CD4-positive, alpha-beta T cell treated with Interleukin-10 for 1 hour (primary cell): ENCODE results near the gene TAX1BP1.
"Not testable (repeated sequence)": the region's sequence is repeated elsewhere in the genome, so short reads cannot be mapped to it uniquely, and the experiment has no call there.

Experiments used
- DNase-seq: peaks from one replicate; pipeline ENCODE4 v3.0.0-alpha.2; 2020

TAX1BP1 gene

GRCh38 chr7:27739301-27739908 is 557 bp upstream of the TAX1BP1 start:
- DNase-seq, result no peak

- peak; percentile 89 for DNase-seq
These were observed 606 bp downstream of the TAX1BP1 start for GRCh38 chr7:27740449-27741086.

- DNase-seq, result not testable (repeated sequence)
These were observed 2.2 kb downstream of the TAX1BP1 start for GRCh38 chr7:27742091-27742710.

GRCh38 chr7:27745064-27745583 is 5.2 kb downstream of the TAX1BP1 start:
- peak; percentile 18 for DNase-seq

DNA sequence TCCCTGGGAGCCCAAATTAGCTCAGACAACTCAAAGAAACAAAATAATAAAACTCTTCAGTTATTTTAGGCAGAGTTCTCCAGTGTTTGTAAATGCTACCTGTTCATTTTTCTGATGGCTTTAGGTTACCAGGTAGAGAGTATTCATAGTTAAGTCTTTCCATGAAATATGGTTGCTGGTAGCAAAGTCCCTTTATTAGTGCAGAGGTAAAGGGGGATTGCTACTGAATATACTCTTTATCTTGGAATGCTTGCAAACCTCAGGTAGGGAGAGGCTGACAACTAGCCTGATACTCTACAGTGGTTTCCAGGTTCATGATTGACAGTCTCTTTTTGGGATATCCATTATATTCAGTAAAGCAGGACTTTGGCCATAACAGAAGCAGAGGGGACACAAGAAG is 6.5 kb downstream of the TAX1BP1 start:
- DNase-seq, result no peak

- DNase-seq, result no peak
These were observed 7.0 kb downstream of the TAX1BP1 start for GRCh38 chr7:27746978-27747377.

GRCh38 chr7:27747589-27748368 is 7.8 kb downstream of the TAX1BP1 start:
- no peak for DNase-seq

DNA sequence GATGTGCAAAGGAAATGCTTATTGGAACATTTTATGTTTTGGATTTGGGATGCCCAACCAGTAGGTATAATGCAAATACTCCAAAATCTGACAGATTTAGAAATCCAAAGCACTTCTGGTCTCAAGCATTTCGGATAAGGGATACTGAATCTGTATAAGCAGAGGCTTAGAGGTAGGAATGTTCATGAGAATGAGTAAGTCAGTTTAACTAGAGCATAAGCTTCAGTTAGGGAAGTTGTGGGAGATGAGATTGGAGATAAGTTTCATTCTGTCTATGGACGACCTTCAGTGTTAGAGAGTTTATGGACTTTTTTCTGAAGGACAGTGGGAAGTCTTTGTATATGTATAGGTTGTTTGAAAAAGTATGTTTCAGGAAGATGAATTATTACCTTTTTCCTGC is 10.4 kb downstream of the TAX1BP1 start:
- no peak for DNase-seq

DNA sequence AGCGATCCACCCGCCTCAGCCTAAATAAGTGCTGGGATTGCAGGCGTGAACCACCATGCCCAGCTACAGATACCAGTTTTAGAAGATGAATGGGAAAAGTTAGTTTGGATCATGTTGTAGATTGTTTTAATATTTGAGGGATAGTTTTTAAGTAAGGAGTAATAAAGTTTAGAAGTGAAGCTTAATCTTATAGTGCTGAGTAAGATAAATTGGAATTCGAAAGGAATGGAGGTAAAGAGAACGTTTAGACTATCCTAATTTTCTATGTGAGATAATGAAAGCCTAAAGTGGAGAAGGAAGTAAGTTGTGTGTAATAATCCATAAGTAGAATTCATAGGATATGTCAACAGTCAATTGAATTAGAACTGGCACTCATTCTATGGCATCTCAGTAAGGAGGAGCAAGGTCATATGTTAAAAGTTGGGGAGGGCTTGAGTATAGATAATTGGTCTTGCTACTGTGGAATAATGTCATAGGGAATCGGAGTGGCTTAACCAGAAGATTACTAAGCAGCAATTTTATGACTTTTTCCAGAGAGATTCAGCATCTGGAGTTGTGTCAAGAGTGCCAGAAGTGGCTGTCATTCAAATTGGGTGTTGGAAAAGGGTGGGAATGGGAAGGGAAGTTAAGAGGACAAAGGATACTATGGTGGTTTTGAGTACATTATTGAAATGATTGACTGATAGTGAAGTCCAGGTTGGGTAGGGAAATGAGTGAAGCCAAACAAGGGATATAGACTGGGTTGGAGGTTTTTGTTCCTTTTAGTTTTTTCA is 12.1 kb downstream of the TAX1BP1 start:
- no peak for DNase-seq

GRCh38 chr7:27753863-27754262 is 13.9 kb downstream of the TAX1BP1 start:
- DNase-seq, result no peak

DNA sequence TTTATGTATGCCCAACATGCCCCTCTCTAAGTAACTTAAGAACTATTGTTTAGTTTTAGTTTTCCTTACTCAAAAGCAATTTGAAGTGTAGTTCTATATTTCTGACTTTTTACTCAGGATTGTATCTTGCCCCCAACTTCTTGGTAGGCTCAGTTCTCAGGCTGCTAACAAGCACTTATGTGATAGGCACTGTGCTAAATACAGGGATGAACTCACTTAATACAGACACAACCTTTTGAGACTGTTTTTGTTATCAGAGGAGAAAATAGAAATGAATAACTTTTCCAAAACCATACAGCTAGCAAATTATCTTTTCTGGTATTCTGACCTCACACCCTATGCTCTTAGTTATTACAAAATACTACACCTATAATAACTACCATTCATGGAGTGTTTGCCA is 16.3 kb downstream of the TAX1BP1 start:
- no peak for DNase-seq

GRCh38 chr7:27759491-27759890 is 19.5 kb downstream of the TAX1BP1 start:
- no peak for DNase-seq

DNA sequence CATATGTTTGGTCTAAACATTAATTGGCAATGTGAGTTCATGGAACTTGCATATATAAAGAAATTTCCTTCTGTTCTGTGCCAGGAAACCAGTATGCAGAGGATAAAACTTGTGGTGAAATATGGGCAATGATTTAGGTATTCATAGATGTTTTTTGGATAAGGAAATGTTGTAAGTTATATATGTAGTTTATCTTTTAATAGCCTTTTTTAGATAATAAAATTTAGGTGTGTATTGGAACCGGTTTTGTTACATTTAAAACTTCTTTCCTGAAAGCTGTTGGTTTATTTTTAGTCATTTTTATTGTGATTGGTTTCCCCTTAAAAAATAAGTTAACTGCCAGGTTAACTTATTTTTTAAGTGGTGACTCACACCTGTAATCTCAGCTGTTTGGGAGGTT is 22.1 kb downstream of the TAX1BP1 start:
- no peak for DNase-seq

DNA sequence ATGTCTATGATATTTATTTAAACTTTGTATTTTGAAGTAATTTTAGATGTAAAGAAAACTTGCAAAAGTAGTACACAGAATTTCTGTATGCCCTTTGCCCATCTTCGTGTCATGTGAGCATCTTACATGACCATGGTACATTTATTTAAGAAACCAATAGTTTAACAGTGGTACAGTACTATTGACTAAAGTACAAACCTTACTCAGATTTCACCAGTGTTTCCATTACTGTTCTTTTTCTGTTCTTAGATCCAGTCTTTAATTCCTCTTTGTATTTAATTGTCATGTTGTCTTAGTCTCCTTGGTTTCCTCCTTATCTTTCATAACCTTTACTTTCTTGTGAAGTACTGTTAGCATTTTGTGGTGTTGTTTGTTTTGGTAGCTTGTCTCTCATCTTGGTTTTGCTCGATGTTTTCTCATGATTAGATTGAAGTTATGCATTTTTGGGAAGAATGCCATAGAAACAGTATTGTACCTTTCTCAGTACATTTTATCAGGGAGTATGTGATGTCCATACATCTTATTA is 24.1 kb downstream of the TAX1BP1 start:
- DNase-seq, result no peak

GRCh38 chr7:27765841-27766240 is 25.9 kb downstream of the TAX1BP1 start:
- no peak for DNase-seq

GRCh38 chr7:27767374-27767773 is 27.4 kb downstream of the TAX1BP1 start:
- DNase-seq, result no peak

GRCh38 chr7:27771111-27771510 is 31.1 kb downstream of the TAX1BP1 start:
- DNase-seq, result no peak

DNA sequence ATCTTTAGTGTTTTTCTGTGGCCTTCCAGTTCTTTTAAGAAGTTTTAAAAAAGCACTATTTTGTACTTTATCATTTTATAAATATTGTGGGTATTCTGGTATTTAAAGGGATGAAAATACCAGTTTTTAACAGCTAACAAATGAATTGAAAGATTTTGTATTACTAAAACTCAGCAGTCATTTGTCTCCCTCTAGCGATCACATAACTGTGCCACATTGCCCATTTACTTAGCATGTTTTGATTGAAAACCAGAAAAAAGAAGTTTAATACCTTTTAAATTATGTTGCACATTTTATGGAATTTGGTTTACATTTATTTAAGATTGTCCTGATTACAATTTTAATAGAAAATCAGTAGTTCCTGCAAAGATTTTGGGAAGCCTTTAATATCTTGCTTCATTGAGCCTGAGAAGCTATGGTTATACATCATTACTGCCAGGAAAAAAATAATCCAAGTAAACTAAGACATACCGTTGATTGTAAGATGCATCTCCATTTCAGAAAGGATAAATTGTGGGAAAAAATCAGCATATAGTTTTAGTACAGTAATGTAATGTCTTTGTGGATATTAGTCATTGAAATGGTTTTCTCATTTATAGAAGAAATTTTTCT is 34.9 kb downstream of the TAX1BP1 start:
- peak; percentile 25 for DNase-seq

DNA sequence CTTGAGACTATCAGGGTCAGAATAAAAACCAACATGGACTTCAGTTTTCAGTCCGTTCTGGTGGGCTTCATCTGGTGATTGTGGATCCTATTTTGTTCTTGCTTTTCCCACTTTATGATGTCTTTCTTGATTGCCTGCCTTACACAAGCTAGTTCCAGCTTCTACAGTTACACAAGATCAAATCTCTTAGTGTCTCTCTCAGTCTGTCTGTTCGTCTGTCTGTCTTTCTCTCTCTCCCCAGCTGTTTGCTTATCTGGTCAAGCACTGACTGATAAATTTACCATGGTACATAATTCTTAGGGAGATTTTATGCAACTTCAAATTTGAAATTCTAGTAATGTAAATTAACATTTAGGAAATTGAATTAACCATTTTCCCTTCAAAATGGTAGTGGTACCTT is 35.8 kb downstream of the TAX1BP1 start:
- DNase-seq, result no peak

DNA sequence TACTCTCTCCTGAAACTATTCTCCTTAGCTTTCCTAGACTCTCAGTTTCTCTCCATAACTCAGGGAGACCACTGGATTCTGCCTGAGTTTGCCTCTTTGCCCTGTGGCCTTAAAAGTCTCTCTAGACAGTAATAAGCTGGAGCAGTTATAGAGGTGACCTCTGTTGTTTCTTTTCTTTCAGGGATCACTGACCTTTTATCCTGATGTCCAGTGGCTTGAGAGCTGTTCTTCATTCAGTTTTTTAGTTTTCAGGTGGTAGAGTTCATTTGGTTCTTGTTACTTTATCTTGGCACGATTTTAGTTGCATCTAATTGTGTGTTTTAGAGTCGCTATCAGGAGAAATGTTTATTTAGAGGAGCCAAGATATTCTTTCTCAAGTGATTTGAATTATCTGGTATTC is 37.7 kb downstream of the TAX1BP1 start:
- no peak for DNase-seq

DNA sequence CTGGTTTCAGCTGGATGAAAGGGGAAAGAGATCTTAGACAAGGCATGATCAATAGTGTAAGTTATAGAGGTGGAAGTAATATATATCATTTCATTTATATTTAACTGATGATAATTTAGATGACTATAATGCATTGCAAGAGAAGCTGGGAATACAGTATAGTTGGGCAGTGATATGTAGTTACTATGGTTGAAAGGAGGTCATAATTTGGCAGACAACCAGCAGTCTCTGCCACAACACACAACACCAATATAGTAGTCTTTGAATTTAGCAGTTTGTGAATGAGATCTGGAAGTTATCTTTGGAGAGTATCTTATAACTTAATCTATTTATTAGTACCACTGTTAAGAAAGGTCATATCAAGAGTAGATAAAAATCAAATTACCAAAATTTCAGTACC is 39.9 kb downstream of the TAX1BP1 start:
- no peak for DNase-seq

- no peak for DNase-seq
These were observed 41.2 kb downstream of the TAX1BP1 start for GRCh38 chr7:27781188-27781587.
